Caco-2 (cell line): ENCODE results near the gene GSK3A. TPM values are rescaled to one million over a fixed set of nuclear protein-coding genes. Genes with fewer than 3 reads are reported as not detected.
A peak's percentile ranks its signal among the peaks of the same experiment; 100 is the strongest.

Source experiments
- BruUV-seq: library from RNA; stranded (reverse); fragments of 400-500 nt; replicated peaks from 2 replicates; lab custom pipeline; 2021; lab: Mats Ljungman, UMichigan
- CTCF ChIA-PET: fragments of 300-600 bp; sonication (Branson Sonifier 250); formaldehyde crosslinking; loops from one replicate; lab custom pipeline; 2022; ENCODE audit warnings: antibody characterized with exemption; lab: Charles Lee
- POLR2A ChIA-PET: fragments of 300-600 bp; sonication (Branson Sonifier 250); formaldehyde crosslinking; loops from one replicate; lab custom pipeline; 2022; ENCODE audit warnings: antibody characterized with exemption; lab: Charles Lee
- DNase-seq, 2 experiments: peaks; one replicate each; pipeline versions ENCODE4 v3.0.0 to v3.0.0-alpha.2; 2020 to 2022
- H3K27me3 ChIP-seq: replicated peaks from 2 replicates; pipeline ENCODE4 v1.6.0; 2011; ENCODE audit warnings: low read length; ENCODE audit not compliant: control insufficient read depth, insufficient read depth
- H3K36me3 ChIP-seq: 2 replicates; pipeline ENCODE4 v1.5.1; 2011; ENCODE audit warnings: low read length; ENCODE audit not compliant: control insufficient read depth, insufficient read depth
- H3K4me1 ChIP-seq: fragments of 250-450 bp; sonication (Bioruptor Pico); 2 replicates; pipeline ENCODE4 v1.5.1; 2020; ENCODE audit warnings: mild to moderate bottlenecking
- H3K4me3 ChIP-seq: 2 replicates; pipeline ENCODE4 v1.5.1; 2011; ENCODE audit warnings: low read depth, mild to moderate bottlenecking, control low read depth, low read length
- H3K9me3 ChIP-seq: fragments of 250-450 bp; sonication (Bioruptor Pico); 2 replicates; pipeline ENCODE4 v1.5.1; 2020; ENCODE audit warnings: mild to moderate bottlenecking, moderate library complexity
- H3K27ac Mint-ChIP-seq: one replicate; pipeline ENCODE4 v1.8.0; 2022; ENCODE audit warnings: mixed read lengths; ENCODE audit not compliant: unreplicated experiment
- H3K27me3 Mint-ChIP-seq: one replicate; pipeline ENCODE4 v1.8.0; 2022; ENCODE audit warnings: mixed read lengths; ENCODE audit not compliant: insufficient read depth, unreplicated experiment
- H3K36me3 Mint-ChIP-seq: one replicate; pipeline ENCODE4 v1.8.0; 2022; ENCODE audit warnings: mild to moderate bottlenecking, mixed read lengths; ENCODE audit not compliant: insufficient read depth, unreplicated experiment
- H3K4me1 Mint-ChIP-seq: one replicate; pipeline ENCODE4 v1.8.0; 2022; ENCODE audit warnings: low read depth, mixed read lengths; ENCODE audit not compliant: unreplicated experiment
- H3K4me3 Mint-ChIP-seq: one replicate; pipeline ENCODE4 v1.8.0; 2022; ENCODE audit warnings: mild to moderate bottlenecking, moderate library complexity, mixed read lengths; ENCODE audit not compliant: unreplicated experiment
- H3K9me3 Mint-ChIP-seq: one replicate; pipeline ENCODE4 v1.8.0; 2022; ENCODE audit warnings: mixed read lengths; ENCODE audit not compliant: unreplicated experiment
- CTCF ChIP-seq, 2 experiments: fragments of 200-600 bp in 1 of 2; IDR thresholded peaks; 1 replicate in 1 of 2; 2 replicates in 1 of 2; pipeline versions ENCODE4 v1.5.1 to v1.8.0; 2011 to 2022; ENCODE audit warnings: antibody characterized with exemption in 1 of 2, control low read depth in 1 of 2, inconsistent platforms in 1 of 2, low read depth in 1 of 2, low read length in 1 of 2, mild to moderate bottlenecking in 1 of 2, moderate library complexity in 1 of 2; ENCODE audit not compliant: insufficient read depth in 1 of 2, severe bottlenecking in 1 of 2, unreplicated experiment in 1 of 2
- intact Hi-C: fragments of 100-400 bp; cut with micrococcal nuclease; formaldehyde crosslinking; loops from one replicate; pipeline ENCODE4 v1.10.0; 2022; ENCODE audit not compliant: unreplicated experiment
- total RNA-seq: library from RNA; stranded (reverse); gene quantifications from 2 replicates; pipeline ENCODE4 v1.2.3, GENCODE V29; 2022

GSK3A gene
- total RNA-seq, 1 experiment from 2014 or later: 59.6 TPM

- H3K4me3 Mint-ChIP-seq: no peak overlapping the region
- no peaks in the 10 kb centered on the region for H3K27me3 Mint-ChIP-seq
- no peaks in the 10 kb centered on the region for H3K9me3 Mint-ChIP-seq
- Histone ChIP-seq H3K27me3 (no peaks in the 10 kb centered on the region), H3K4me1 (peaks cover 27% of the 10 kb centered on the region), H3K9me3 (no peaks in the 10 kb centered on the region), H3K4me3 (no peak overlapping the region), H3K36me3 (peaks cover 1% of the 10 kb centered on the region; the same call in 1 of the 2 replicates)
- CTCF ChIA-PET: no interaction called here
- no peak overlapping the region for H3K27ac Mint-ChIP-seq
- peak in 1 of 2 experiments; percentile 38 for DNase-seq
- H3K36me3 Mint-ChIP-seq: peaks cover 31% of the 10 kb centered on the region
- POLR2A ChIA-PET: no interaction called here
- peaks cover 18% of the 10 kb centered on the region for H3K4me1 Mint-ChIP-seq
- intact Hi-C loops: no loop called here
- no peak for TF ChIP-seq CTCF (IDR thresholded peaks at IDR 0.05; ENCODE audit: insufficient read depth in 1 of 2, low read depth in 1 of 2, low read length in 1 of 2, severe bottlenecking in 1 of 2, unreplicated experiment in 1 of 2)
- BruUV-seq: no TSS peak
Observed at GRCh38 chr19:42287017-42287826, 44.8 kb upstream of the GSK3A start.

- no peak for DNase-seq
- H3K4me3 ChIP-seq: no peak overlapping the region
- H3K4me1 ChIP-seq: peaks cover 34% of the 10 kb centered on the region
- Mint-ChIP-seq H3K4me3 (peak overlapping the region; percentile 96), H3K4me1 (peaks cover 19% of the 10 kb centered on the region), H3K9me3 (no peaks in the 10 kb centered on the region), H3K27ac (no peak overlapping the region), H3K27me3 (no peaks in the 10 kb centered on the region), H3K36me3 (peaks cover 32% of the 10 kb centered on the region)
- intact Hi-C loops: no loop called here
- H3K36me3 ChIP-seq: peaks cover 1% of the 10 kb centered on the region; the same call in 1 of the 2 replicates
- no peaks in the 10 kb centered on the region for H3K27me3 ChIP-seq
- TF ChIP-seq CTCF (IDR thresholded peaks at IDR 0.05; ENCODE audit: insufficient read depth in 1 of 2, low read depth in 1 of 2, low read length in 1 of 2, severe bottlenecking in 1 of 2, unreplicated experiment in 1 of 2): no peak
- no TSS peak for BruUV-seq
- ChIA-PET CTCF (no interaction called here), POLR2A (no interaction called here)
- H3K9me3 ChIP-seq: no peaks in the 10 kb centered on the region
Observed at GRCh38 chr19:42286349-42287016, 44.1 kb upstream of the GSK3A start.

- no peaks in the 10 kb centered on the region for H3K9me3 Mint-ChIP-seq
- H3K4me1 Mint-ChIP-seq: peaks cover 18% of the 10 kb centered on the region
- H3K4me3 Mint-ChIP-seq: peak overlapping the region; percentile 96
- no peak for TF ChIP-seq CTCF (IDR thresholded peaks at IDR 0.05; ENCODE audit: insufficient read depth in 1 of 2, low read depth in 1 of 2, low read length in 1 of 2, severe bottlenecking in 1 of 2, unreplicated experiment in 1 of 2)
- Histone ChIP-seq H3K4me3 (no peak overlapping the region), H3K36me3 (peaks cover 1% of the 10 kb centered on the region; the same call in 1 of the 2 replicates), H3K9me3 (no peaks in the 10 kb centered on the region), H3K27me3 (no peaks in the 10 kb centered on the region), H3K4me1 (peaks cover 35% of the 10 kb centered on the region)
- no peak for DNase-seq
- BruUV-seq: no TSS peak
- H3K27ac Mint-ChIP-seq: no peak overlapping the region
- POLR2A ChIA-PET: no interaction called here
- CTCF ChIA-PET: no interaction called here
- H3K36me3 Mint-ChIP-seq: peaks cover 30% of the 10 kb centered on the region
- intact Hi-C loops: no loop called here
- H3K27me3 Mint-ChIP-seq: no peaks in the 10 kb centered on the region
Observed at GRCh38 chr19:42285988-42286348, 43.6 kb upstream of the GSK3A start.
